ENCODE results near the gene TNFAIP8L2.

Gene TNFAIP8L2

GRCh38 chr1:151156515-151156819 is at the start of gene TNFAIP8L2:
TNFAIP8L2 (plus strand) TSS chr1:151156649; CDS start chr1:151158698, 2,049 bp downstream.
- Histone ChIP-seq H3K9me3 (replicated peaks in 1 of 11) (no peaks in the 10 kb centered on the region), H3K27me3 (no peaks in the 10 kb centered on the region), H4K20me1 (peaks cover 0 to 21% (median 11%) of the 10 kb centered on the region in 11 experiments; a peak in 8 of 22 replicates), H3K36me3 (peaks cover 8 to 34% (median 23%) of the 10 kb centered on the region in 11 experiments; a peak in 21 of 22 replicates), H3K9ac (peak within 1 kb of the TSS; percentile 77 to 94 (median 87)), H3K4me2 (peak within 1 kb of the TSS; percentile 82 to 99 (median 97)), H3K27ac (peak within 1 kb of the TSS; percentile 70 to 99 (median 94)), H3K4me1 (peaks cover 49 to 67% (median 63%) of the 10 kb centered on the region in 10 experiments), H3K4me3 (peak within 1 kb of the TSS; percentile 56 to 85 (median 74))
- no peak for TF ChIP-seq Cebpa-rat (IDR thresholded peaks at IDR 0.05)

DNA sequence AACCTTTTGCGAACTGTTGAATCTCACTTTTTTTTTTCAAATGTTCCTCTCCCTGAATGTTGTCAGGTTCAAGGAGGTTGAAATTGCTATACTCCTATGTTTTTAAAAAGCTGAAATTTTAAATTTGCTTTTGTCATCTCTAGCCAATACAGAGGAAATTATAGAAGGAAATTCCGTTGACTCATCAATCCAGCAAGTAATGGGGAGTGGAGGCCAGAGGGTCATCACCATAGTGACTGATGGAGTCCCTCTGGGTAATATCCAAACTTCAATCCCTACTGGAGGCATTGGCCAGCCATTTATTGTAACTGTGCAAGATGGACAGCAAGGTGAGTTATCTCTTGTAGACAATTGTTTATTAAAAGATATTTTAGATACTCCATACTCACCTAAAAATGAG is 49.6 kb upstream of the TNFAIP8L2 start:
- no peak overlapping the region for H3K27ac ChIP-seq
- no peaks in the 10 kb centered on the region for H3K9me3 ChIP-seq (replicated peaks in 1 of 11)
- no peak for TF ChIP-seq Cebpa-rat (IDR thresholded peaks at IDR 0.05)
- no peaks in the 10 kb centered on the region for H4K20me1 ChIP-seq
- H3K4me3 ChIP-seq: no peak overlapping the region
- H3K9ac ChIP-seq: no peak overlapping the region
- H3K4me2 ChIP-seq: peak overlapping the region in 2 of 11 experiments; percentile 7 to 15; a peak in 2 of 22 replicates
- H3K27me3 ChIP-seq: no peaks in the 10 kb centered on the region
- H3K4me1 ChIP-seq: peaks cover 0 to 13% (median 0%) of the 10 kb centered on the region in 10 experiments; a peak in 6 of 20 replicates
- peaks cover 0 to 33% (median 16%) of the 10 kb centered on the region in 11 experiments; a peak in 17 of 22 replicates for H3K36me3 ChIP-seq

DNA sequence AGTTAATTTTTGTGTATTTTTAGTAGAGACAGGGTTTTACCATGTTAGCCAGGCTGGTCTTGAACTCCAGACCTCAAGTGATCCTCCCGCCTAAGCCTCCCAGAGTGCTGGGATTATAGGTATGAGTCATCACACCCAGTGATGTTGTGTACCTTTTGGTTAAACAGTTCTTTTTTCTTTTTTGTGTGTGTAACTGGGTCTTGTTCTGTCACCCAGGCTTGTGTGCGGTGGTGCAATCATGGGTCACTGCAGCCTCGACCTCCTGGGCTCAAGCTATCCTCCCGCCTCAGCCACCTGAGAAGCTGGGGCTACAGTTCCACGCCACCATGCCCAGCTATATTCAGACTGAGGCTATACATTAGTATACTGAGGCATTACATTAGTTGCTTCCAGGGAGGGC is 48.1 kb upstream of the TNFAIP8L2 start:
- Histone ChIP-seq H3K36me3 (peaks cover 0 to 33% (median 16%) of the 10 kb centered on the region in 11 experiments; a peak in 17 of 22 replicates), H3K27ac (no peak overlapping the region), H3K9ac (no peak overlapping the region), H4K20me1 (no peaks in the 10 kb centered on the region), H3K4me1 (peaks cover 0 to 13% (median 0%) of the 10 kb centered on the region in 10 experiments; a peak in 6 of 20 replicates), H3K4me3 (no peak overlapping the region), H3K27me3 (no peaks in the 10 kb centered on the region), H3K9me3 (replicated peaks in 1 of 11) (no peaks in the 10 kb centered on the region), H3K4me2 (no peak overlapping the region)
- TF ChIP-seq Cebpa-rat (IDR thresholded peaks at IDR 0.05): no peak

DNA sequence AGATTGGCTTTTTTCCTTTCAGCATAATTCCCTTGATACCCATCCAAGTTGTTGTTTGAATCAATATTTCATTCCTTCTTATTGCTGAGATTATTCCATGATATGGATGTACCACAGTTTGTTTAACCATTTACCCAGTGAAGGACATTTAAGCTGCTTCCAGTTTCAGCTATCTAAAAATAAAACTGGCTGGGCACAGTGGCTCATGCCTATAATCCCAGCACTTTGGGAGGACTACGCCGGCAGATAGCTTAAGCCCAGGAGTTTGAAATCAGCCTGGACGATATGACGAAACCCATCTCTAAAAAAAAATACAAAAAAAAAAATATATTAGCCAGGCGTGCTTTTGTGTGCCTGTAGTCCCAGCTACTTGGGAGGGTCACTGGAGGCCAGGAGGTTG is 42.6 kb upstream of the TNFAIP8L2 start:
- Histone ChIP-seq H3K27me3 (no peaks in the 10 kb centered on the region), H3K4me1 (no peaks in the 10 kb centered on the region), H3K36me3 (peaks cover 7 to 36% (median 19%) of the 10 kb centered on the region in 11 experiments; a peak in 20 of 22 replicates), H3K9me3 (replicated peaks in 1 of 11) (no peaks in the 10 kb centered on the region), H3K27ac (no peak overlapping the region), H3K9ac (no peak overlapping the region), H4K20me1 (no peaks in the 10 kb centered on the region), H3K4me3 (no peak overlapping the region), H3K4me2 (no peak overlapping the region)
- TF ChIP-seq Cebpa-rat (IDR thresholded peaks at IDR 0.05): no peak

DNA sequence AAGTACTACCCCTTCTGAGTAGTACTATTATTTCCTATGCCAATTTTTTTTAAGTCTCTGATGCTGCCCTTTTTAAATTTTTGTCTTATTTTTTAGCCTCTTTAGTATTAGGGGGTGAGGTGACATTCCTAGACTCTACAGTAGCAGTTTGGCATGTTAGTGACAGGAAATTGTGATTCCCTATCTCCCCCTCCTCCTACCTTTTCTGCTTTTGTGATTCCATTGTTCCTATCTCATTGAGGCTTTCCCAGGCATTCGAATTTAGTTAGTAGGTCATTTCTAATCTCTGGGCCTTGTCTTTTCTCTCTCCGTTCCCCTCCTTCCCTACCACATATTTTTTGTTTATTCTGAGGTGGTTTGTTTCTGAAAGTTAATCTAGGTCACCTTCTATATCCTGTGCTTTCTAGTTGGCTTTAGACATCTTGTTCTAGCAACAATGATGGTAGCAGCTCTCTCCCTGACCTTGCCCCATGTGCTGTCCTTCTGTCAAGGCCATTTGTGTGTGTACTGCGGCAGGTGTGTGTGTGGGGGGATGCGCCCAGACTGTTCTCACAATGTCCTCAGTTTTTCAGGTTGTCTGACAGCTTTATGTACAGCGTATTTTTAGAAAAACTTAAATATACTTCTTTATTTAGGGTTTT is 31.6 kb upstream of the TNFAIP8L2 start:
- Histone ChIP-seq H3K4me1 (no peaks in the 10 kb centered on the region), H3K27me3 (no peaks in the 10 kb centered on the region), H3K4me2 (no peak overlapping the region), H3K4me3 (no peak overlapping the region), H4K20me1 (no peaks in the 10 kb centered on the region; a peak in 1 of 22 replicates), H3K9ac (no peak overlapping the region), H3K36me3 (peaks cover 0 to 7% (median 0%) of the 10 kb centered on the region in 11 experiments; a peak in 3 of 22 replicates), H3K9me3 (replicated peaks in 1 of 11) (no peaks in the 10 kb centered on the region), H3K27ac (no peak overlapping the region)
- no peak for TF ChIP-seq Cebpa-rat (IDR thresholded peaks at IDR 0.05)

DNA sequence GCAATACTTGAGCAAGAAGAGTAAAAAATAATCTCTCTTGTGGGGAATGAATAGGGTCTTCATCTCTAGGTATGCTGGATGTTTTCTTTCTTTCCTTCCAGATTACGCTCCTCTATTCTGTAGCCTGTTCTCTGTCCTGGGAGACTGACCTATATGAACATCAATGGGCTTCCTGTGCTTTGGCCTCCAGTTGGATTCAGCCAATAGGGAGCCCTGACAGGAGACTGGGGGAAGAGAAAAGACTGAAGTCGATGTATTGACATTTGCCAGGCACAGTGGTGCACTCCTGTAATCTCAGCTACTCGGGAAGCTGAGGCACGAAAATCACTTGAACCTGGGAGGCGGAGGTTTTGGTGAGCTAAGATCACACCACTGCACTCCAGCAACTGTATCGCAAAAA is 27.6 kb upstream of the TNFAIP8L2 start:
- Histone ChIP-seq H3K4me1 (peaks cover 0 to 12% (median 4%) of the 10 kb centered on the region in 10 experiments; a peak in 4 of 20 replicates), H3K9me3 (replicated peaks in 1 of 11) (no peaks in the 10 kb centered on the region), H3K27me3 (peaks cover 0 to 14% (median 0%) of the 10 kb centered on the region in 11 experiments; a peak in 4 of 22 replicates), H3K9ac (no peak overlapping the region), H3K4me3 (no peak overlapping the region), H3K4me2 (no peak overlapping the region), H3K36me3 (peaks cover 3 to 32% (median 22%) of the 10 kb centered on the region in 11 experiments; a peak in 19 of 22 replicates), H4K20me1 (peaks cover 0 to 31% (median 18%) of the 10 kb centered on the region in 11 experiments; a peak in 12 of 22 replicates), H3K27ac (no peak overlapping the region)
- no peak for TF ChIP-seq Cebpa-rat (IDR thresholded peaks at IDR 0.05)

DNA sequence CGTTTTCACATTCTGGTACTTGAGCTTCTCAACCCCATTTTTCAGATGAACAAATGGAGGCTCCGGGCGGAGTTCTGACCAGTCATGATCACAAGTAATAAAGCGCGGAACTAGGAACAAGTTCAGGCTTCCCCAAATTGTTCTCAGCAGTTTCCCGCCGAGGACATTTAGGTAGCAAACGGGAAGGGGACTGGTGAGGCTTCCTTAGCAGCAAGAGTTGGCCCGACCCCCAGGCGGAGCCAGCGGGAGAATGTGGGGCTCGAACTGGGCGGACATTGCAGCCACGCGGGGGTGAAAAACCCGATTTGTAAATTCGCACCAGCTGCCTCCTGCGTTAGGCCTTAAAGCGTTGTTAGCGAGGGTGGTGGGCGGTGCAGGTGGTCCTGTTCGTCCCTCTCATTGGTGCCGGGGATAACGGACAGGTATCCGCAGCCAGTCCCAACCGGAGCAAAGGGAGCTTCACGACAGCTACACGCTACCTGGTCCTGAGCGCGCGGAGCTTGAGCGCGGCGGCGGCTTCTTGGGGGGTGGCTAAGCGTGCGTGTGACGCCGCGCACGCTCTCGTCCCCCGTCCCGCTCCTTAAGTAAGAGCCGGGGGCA is 25.4 kb upstream of the TNFAIP8L2 start:
- Histone ChIP-seq H3K27ac (peak overlapping the region in 1 of 11 experiments; percentile 11; a peak in 2 of 22 replicates), H3K4me2 (peak overlapping the region in 10 of 11 experiments; percentile 35 to 73 (median 47); a peak in 18 of 22 replicates), H3K9ac (peak overlapping the region in 7 of 11 experiments; percentile 5 to 42 (median 33); a peak in 9 of 22 replicates), H3K4me3 (peak overlapping the region in 3 of 10 experiments; percentile 20 to 37 (median 23); a peak in 1 of 20 replicates), H3K36me3 (peaks cover 21 to 55% (median 45%) of the 10 kb centered on the region in 11 experiments; a peak in 21 of 22 replicates), H3K4me1 (peaks cover 0 to 12% (median 4%) of the 10 kb centered on the region in 10 experiments; a peak in 4 of 20 replicates), H3K9me3 (replicated peaks in 1 of 11) (no peaks in the 10 kb centered on the region), H4K20me1 (peaks cover 0 to 49% (median 27%) of the 10 kb centered on the region in 11 experiments; a peak in 13 of 22 replicates), H3K27me3 (peaks cover 0 to 14% (median 0%) of the 10 kb centered on the region in 11 experiments; a peak in 4 of 22 replicates)
- no peak for TF ChIP-seq Cebpa-rat (IDR thresholded peaks at IDR 0.05)

DNA sequence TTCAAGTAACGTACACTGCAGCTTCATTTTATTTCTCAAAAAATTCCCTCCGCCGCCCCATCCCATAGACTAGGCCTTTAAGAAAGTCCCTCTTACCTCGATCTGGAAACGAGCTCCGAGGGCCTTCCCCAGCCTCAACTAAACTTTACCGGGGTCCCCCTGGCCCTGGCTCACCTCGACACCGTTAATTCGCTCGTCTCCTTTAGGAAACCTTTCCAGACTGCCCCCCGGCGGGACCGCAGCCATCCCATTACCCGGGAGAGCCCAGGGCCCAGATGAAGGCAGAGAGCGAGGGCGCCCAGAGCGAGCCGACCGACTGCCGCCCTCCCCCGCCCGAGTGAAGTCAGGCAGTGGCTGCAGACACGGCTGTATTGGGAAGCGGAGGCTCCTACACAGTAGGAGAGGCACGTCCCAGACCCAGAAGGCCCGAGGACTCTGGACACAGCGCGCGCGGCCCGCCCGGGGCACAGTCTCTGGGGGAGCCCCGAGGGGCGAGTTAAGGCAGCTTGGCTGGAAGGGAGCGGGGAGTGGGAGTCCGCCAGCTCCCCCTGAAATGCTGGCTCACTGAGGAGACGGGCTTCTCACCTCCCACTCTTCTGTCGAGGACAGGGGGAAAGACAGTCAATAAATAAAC is 24.6 kb upstream of the TNFAIP8L2 start:
- peaks cover 0 to 56% (median 27%) of the 10 kb centered on the region in 11 experiments; a peak in 13 of 22 replicates for H4K20me1 ChIP-seq
- H3K27ac ChIP-seq: no peak overlapping the region
- H3K27me3 ChIP-seq: peaks cover 0 to 14% (median 0%) of the 10 kb centered on the region in 11 experiments; a peak in 4 of 22 replicates
- H3K4me2 ChIP-seq: peak overlapping the region in 9 of 11 experiments; percentile 35 to 64 (median 47); a peak in 15 of 22 replicates
- peaks cover 28 to 62% (median 53%) of the 10 kb centered on the region in 11 experiments for H3K36me3 ChIP-seq
- peaks cover 0 to 12% (median 4%) of the 10 kb centered on the region in 10 experiments; a peak in 4 of 20 replicates for H3K4me1 ChIP-seq
- TF ChIP-seq Cebpa-rat (IDR thresholded peaks at IDR 0.05): no peak
- H3K9me3 ChIP-seq (replicated peaks in 1 of 11): no peaks in the 10 kb centered on the region
- H3K9ac ChIP-seq: peak overlapping the region in 6 of 11 experiments; percentile 5 to 42 (median 21); a peak in 5 of 22 replicates
- no peak overlapping the region for H3K4me3 ChIP-seq
